Measurements from ENCODE around the gene NCOA1.
"Not testable (repeated sequence)": the region's sequence is repeated elsewhere in the genome, so short reads cannot be mapped to it uniquely, and the experiment has no call there.

Gene NCOA1

DNA sequence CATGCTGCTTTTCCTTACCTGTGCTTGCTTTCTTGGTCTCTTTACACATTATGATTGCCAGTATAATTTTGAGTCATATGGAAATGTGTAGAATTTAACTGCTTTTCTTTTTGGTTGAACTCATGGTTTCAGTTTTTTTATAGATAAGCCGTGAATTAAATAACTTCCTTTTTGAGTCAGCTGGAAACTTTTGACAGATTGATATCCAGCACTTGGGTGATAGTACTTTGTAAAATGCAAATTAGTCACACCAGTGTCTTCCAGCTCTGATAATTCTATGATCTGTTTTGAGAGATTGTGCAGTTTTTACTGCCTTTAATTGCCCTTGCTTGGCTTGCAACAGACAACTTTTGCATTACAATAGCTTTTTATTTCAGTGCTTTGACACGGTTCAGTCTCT, 86.4 kb downstream of the NCOA1 start:
- DNase-seq (ENCODE audit: low read depth in 2 of 2) = no peak

DNA sequence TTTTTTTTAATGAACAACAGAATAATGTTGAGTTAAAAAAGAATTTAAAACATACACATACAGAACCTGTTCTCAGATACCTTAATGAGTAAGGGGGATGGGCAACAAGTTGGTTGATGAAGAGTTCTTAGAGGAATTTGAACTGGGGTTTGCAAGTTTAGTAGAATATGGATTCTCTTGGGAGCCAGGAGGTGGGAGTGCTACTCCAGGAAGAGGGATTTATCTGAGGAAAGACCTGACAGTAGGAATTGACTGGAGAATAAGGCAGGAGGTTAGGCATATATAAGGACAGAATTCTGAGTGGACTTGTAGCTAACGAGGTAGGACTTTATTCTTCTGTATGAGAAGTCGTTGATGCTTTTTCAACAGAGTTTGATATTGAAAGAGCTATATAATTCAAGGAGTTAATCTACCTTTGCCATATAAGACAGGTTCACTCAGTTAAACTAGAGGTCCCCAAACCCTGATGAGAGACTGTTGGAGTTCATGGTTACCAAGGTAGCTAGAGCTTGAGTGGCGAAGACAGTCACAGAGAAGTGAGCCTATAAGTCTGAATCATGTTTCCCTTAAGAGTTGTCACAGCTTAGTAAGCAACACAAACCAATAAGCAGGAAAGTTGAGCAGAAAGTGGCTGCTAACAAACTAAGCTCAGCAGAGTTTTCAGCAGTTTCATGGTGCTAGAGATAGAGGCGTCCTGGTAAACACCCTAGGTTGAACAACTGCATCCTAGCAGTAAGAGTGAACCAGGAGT, 88.2 kb downstream of the NCOA1 start:
- no peak for DNase-seq (ENCODE audit: low read depth in 2 of 2)

DNA sequence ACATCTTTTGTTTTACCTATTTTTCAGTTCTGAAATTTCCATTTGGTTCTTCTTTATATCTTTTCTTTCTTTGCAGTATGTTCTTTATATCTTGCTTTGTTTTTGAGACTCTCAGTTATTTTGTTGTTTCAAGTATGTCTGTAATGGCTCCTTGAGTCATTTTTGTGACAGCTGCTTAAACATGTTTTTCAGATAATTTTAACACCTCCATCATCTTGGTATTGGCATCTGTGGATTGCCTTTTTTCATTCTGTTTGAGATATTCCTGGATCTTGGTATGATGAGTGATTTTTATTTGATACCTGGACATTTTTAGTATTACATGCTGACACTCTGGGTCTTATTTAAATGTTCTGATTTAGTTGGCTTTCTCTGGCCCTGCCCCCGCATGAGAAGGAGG, 89.5 kb downstream of the NCOA1 start:
- DNase-seq (ENCODE audit: low read depth in 2 of 2) = no peak

DNA sequence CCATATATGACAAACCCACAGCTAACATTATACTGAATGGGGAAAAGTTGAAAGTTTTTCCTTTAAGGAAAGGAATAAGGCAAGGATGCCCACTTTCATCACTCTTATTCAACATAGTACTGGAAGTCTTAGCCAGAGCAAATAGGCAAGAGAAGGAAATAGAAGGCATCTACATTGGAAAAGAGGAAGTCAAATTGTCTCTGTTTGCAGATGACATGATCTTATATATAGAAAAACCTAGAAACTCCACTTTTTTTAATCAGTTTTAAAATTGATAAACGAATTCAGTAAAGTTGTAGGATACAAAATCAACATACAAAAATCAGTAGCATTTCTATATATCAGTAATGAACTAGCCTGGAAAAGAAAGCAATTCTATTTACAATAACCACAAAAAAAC, 90.9 kb downstream of the NCOA1 start:
- DNase-seq (ENCODE audit: low read depth in 2 of 2) = not testable (repeated sequence)

DNA sequence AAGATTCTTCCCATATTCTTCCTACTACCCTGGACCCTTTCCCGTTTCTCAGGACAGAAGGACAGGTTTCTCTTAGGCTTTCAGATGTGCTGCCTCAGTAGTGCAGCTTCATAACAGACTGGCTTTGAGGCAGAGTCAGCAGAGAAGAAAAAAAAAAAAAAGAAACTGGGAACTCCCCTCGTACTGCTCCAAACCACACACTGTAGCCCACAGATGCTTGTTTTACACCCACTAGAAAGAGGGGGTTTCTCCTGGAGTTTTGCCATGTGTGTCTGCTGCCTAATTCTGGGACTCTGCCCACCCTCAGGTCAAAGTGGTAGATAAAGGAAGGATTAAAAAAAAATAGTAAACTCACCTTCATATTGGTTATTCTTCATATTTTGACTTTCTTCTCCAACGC, 95.9 kb downstream of the NCOA1 start:
- no peak for DNase-seq (ENCODE audit: low read depth in 2 of 2)

DNA sequence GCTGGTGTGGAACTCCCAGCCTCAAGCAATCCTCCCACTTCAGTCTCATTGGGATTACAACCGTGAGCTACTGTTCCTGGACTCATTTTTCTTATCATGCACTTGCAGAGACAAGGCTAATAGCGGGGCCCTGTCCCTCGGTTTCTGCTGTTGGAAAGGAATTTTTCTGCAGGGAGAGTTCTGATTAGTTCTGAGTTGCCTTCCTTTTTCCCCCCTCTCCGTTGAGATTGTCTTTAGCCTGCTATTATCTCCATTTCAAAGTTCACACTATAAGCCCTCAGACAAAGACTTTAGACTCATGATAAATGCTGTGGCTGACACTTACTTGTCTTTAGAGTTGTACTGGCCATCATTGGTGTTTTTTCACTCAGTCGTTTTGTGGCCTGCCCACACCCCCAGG, 97.2 kb downstream of the NCOA1 start:
- DNase-seq (ENCODE audit: low read depth in 2 of 2) = no peak

DNA sequence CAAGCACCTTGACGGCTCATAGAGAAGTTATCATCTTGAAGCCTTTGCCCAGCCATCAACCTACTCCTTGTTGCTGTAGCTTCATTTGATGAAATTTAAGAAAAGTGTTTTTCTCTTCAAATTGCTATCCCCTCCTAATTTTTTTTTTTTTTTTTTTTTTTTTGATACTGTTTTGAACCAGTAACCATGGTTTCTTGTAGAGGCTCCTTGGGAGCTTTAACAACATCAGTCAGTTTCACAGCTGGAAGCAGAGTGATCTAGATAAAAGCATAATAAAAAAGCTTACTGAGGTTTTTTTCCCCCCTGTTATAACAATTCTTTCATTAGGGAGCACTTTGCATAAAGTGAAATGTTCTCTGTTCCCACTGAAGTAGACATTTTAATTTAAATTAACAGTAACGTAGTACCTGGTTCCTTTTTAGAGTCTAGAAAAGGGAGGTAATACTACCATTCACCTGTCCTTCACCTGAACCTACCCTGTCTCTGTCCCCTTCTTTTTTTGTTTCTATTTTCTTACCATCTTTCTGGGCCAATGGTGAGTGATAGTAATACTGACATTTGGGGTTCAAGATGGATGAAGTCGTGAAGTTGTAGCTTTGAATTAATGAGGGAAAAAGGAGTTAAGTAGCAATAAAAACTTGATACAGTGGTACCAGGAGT, 101.5 kb downstream of the NCOA1 start:
- no peak for DNase-seq (ENCODE audit: low read depth in 2 of 2)

DNA sequence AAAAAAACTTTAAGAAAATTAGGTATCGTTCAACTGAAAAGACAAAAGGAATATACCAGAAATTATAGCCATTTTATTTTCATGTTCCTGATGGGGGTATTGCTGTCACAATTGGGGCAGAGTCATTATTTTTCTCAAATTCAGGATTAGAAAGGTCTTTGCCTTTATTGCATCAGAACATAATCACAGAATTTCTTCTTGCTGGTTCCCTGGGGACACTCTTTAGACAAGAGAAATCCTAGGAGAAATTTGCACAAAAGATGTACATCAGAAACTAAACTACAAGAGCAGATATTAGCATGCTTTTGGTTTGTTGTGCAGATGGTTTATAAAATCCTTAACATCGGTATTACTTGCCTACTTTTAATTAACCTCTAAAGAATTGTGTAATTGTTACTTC, 103.2 kb downstream of the NCOA1 start:
- DNase-seq (ENCODE audit: low read depth in 2 of 2) = no peak

DNA sequence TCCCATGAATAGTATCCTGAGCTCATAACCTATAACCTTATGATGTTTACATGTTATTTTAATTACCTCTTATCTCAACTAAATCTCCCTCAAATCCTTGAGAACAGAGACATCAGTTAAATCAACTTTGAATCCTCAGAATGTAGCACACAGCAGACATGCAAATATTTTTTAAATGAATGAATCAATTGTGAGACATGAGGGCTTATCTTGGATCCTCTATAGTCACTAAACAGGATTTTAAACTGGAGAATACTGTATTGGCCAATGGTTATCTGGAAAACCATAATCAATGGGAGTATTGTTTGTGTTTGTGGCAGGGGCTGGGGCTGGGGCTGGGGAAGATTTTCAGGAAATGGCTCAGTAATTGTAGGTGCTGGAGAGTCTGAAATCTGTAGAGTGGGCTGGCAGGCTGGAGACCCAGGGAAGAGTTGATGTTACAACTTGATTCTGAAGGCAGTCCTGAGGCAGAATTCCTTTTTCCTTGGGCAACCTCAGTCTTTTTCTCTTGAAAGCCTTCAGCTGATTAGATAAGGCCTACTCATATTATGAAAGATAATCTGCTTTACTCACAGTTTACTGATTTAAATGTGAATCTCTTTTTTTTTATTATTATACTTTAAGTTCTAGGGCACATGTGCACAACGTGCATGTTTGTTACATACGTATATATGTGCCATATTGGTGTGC, 106.3 kb downstream of the NCOA1 start:
- no peak for DNase-seq (ENCODE audit: low read depth in 2 of 2)

DNA sequence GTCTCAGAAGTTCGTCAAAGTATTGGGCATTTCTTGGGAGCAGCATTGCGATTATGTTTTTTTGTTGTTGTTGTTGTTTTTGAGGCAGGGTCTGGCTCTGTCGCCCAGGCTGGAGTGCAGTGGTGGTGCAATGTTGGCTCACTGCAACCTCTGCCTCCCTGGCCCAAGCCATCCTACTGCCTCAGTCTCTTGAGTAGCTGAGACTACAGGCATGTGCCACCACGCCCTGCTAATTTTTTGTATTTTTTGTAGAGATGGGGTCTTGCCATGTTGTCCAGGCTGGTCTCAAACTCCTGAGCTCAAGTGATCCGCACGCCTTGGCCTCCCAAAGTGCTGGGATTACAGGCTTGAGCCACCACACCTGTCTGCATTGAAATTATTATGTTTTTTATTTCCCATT, 109.1 kb downstream of the NCOA1 start:
- DNase-seq (ENCODE audit: low read depth in 2 of 2) = not testable (repeated sequence)

DNA sequence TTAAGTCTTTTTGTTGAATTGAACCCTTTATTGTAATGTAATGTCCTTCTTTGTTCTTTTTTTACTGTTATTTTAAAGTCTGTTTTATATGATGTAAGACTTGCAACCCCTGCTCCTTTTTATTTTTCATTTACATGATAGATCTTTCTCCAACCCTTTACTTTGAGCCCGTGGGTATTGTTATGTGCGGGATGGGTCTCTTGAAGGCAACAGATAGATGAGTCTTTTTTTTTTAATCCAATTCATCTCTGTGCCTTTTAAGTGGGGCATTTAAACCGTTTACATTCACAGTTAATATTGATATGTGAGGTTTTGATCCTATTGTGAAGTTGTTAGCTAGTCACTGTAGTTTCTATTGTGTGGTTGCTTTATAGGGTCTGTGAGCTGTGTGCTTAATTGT, 120.6 kb downstream of the NCOA1 start:
- DNase-seq (ENCODE audit: low read depth in 2 of 2) = no peak

DNA sequence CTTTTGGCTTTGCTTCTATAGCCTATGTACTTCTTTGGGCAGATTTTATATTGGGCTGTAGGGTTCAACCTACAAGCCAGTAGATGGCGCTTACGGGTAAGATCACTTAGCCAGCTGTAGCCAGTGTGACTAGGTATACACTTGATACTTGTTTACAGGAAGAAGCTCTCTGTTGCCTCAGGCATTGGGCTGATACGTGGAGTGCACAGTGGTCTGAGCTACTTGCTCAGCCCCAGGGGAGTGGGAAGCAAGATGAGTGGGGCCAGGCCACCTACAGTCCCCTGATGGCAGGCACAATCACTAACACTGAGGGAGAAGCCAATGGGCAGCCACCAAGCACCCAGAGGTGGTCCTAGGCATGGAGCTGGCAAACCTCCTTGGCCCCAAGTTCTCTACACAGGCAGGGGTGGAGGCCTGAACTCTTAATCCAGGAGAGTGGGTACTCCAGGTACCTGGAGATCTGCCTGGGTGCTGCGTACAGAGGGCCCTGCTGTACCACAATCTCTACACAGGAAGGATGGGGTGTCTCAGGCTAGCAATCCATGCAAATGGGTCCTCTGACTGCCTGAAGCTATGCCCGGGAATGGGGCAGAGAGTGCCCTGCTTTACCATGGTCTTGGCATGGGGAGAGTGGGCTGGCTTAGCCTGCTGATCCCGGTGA, 122.2 kb downstream of the NCOA1 start:
- no peak for DNase-seq (ENCODE audit: low read depth in 2 of 2)

DNA sequence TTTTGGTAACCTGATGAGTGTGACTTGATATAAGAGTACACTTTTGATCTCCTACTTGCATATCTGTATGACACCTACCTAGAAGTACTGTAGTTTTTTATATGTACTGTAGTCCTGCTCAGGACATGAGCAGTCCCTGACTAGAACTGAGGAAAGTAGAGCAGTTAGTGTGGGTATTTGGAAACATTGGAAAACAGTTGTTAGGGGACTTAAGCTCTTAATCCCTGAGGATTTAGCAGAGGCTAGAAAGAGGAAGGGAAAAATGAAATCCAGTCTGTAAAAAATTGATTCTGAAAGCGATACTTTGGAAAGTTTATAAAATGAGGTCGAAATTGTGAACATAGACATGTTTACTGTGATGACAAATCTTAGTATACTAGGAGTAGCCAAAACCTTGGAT, 125.6 kb downstream of the NCOA1 start:
- DNase-seq (ENCODE audit: low read depth in 2 of 2) = no peak

DNA sequence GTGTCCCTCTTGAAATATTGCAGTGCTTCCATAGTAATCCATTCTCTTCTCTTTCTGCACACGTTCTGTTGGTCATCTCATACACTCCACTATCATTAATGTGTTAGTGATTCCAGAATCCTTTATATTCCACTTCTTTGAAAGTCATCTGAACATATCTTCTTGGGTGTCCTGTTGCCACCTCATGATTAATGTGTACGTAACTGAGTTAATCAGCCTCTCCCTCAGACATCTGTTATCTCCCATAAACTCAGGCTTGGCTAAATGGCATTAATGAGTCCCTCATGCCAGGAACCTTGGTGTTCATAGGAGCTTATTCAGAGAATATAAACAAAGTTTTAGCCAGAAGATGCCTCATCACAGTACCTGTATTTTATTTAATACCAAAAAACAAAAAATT, 126.4 kb downstream of the NCOA1 start:
- DNase-seq (ENCODE audit: low read depth in 2 of 2) = no peak

DNA sequence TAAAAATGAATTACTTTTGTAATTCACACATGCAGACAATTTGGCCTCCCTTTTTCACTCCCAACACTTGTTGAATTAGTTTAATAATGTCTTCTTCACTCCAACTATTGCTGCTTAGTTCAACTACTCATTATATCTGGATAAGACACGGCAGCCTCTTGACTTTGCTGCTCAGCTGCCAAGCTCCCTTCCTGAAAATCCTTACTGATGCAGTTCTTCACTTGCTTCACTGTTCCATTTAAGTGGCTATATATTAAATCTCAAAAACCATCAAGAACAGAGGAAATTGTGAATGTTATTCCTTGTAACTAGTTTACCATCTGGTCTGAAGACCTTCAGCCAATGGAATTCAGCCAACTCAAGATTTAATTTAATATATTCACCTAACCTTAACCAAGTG, 127.1 kb downstream of the NCOA1 start:
- no peak for DNase-seq (ENCODE audit: low read depth in 2 of 2)

DNA sequence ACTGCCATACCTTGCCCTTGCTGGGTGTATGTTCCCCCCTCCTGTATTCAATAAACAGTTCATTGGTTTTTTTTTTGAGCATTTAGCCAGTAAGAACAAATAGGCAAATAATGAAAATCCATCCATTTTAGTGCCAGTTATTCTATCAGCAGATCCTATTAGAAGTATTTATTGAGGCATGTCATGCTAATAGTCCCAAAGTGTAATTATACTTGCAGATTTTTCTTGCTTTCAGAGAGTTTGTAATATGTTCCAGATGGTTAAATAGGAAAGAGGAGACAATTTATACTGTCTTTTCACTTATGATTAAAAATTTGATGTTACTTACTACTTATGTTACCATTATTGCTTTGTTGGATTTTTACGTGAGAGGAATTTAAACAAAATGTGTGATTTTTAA, 127.6 kb downstream of the NCOA1 start:
- no peak for DNase-seq (ENCODE audit: low read depth in 2 of 2)

DNA sequence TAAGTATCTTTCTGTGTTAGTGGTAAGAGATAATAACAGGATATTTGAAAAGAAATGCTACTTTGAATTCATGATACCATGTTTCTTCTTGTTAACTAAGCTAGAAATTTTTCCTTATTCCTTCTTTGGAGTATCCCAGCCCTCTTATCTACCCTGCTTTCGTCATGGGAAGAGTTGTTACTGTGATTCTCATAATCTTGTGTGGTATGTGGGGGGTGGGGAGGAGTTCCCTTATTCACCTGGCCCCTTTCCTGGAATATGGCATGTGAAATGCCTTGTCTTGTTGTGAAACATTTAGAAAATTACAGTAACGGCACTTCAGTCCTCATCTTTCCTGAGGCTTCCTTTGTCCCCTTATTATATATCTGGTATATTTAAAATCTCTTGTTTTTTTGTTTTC, 129.9 kb downstream of the NCOA1 start:
- no peak for DNase-seq (ENCODE audit: low read depth in 2 of 2)

DNA sequence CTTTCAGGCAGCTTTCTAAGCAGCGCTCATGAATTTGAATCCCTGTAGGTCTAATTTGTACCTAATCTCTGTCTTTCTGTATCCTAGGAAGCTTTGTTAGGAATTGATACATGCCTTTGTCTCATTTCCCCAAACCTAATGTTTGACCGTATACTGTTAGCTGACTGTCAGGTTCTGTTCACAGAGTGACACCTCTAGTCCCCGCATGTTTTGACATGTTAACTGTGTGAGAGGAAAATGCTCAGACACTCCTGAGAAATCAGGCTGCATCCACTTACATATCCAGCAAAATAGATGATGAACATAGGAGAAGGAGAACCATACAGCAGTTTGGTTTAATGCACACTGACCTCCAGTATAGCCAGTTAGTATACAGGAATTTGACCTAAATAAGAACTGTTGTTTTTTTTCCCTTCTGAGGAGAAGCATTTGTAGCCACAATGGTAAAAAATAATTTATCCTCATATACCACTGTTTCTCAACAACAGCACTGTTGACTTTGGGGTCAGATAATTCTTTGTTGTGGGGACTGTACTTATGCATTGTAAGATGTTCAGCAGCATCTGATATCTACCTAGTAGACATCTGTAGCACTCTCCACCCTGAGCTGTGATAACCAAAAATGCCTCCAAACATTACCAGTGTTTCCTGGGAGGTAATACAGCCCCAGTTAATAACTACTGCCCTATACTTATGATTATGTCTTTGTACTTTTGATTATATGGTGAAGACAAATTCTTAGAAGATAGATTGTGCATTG, 130.9 kb downstream of the NCOA1 start:
- DNase-seq (ENCODE audit: low read depth in 2 of 2) = no peak

DNA sequence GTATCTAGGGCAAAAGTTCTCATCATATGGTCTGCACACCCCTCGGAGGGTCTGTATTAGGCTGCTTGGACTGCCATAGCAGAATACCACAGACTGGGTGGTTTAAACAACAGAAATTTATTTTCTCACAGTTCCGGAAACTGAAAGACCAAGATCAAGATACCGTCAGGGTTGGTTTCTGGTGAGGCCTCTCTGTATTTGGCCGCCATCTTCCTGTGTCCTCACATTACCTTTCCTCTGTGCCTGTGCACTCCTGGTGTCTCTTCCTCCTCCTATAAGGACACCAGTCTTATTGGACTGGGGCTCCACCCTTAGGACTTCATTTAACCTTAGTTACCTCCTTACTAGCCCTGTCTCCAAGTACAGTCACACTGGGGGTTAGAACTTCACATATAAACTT, 132.5 kb downstream of the NCOA1 start:
- DNase-seq (ENCODE audit: low read depth in 2 of 2) = no peak

DNA sequence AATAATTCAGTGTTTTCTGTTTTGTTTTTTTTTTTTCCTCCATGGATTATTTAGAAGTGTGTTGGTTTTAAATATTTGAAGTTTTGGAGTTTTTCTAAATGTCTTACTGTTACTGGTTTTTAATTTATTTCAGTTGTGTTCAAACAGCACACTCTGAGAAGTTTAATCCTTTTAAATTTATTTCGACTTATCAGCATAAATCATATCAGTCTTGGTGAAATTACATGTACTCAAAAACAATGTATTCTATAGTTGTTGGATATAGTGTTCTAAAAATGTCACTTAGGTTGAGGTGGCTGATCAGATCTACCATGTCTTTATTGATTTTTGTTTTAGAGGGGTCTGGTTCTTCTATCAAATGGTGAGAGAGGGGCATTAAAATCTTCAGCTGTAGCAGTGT, 134.7 kb downstream of the NCOA1 start:
- DNase-seq (ENCODE audit: low read depth in 2 of 2) = no peak

DNA sequence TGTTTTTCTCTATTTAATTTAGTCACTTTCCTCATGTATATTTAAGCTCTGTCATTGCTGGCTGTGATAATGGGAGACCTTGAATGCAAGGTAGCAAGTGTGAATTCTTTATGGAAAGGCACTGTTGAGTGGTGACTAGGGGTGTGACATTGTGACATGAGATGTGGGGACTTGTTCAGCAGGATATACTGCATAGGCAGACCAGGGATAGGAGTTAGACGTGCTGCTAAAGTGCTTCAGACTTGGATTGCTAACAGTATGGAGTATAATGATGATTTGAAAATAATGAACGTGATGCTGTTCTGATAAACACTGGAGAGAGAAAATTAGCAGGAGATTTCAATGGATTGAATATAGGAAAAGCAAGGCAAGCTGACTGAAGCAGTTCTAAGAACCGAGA, 135.1 kb downstream of the NCOA1 start:
- no peak for DNase-seq (ENCODE audit: low read depth in 2 of 2)

DNA sequence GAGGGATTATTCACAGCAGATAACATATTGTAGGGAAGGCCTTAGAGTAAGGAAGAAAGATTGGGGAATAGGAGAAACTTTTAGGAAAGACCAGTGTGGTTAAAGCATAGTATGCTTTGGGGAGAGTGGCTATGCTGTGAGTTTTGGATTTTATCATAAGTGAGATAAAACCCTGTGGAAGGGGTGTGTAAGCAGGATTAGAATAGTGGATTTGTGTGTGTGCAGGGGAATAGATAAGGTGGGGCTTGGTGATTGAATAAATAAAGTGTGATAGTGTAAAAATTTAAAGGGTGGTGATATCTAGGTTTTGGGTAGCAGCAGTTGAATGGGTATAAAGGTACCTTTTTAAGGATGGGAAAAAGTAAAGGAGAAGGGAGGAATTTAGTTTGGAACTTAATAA, 137.7 kb downstream of the NCOA1 start:
- DNase-seq (ENCODE audit: low read depth in 2 of 2) = no peak

All from stimulated activated CD4-positive, alpha-beta T cell treated with anti-CD3 and anti-CD28 coated beads, Interleukin-1b, Interleukin-23, amount 100 ng/mL, for 1 hour (primary cell).